ENCODE results near the gene KLF12. TPM values are rescaled to one million over a fixed set of nuclear protein-coding genes. Genes with fewer than 3 reads are reported as not detected.

Gene KLF12
- total RNA-seq (10 to 100 TPM; 88.9 to 97.6 TPM), total RNA-seq (127 to 209 reads per million in 2 donors)

DNA sequence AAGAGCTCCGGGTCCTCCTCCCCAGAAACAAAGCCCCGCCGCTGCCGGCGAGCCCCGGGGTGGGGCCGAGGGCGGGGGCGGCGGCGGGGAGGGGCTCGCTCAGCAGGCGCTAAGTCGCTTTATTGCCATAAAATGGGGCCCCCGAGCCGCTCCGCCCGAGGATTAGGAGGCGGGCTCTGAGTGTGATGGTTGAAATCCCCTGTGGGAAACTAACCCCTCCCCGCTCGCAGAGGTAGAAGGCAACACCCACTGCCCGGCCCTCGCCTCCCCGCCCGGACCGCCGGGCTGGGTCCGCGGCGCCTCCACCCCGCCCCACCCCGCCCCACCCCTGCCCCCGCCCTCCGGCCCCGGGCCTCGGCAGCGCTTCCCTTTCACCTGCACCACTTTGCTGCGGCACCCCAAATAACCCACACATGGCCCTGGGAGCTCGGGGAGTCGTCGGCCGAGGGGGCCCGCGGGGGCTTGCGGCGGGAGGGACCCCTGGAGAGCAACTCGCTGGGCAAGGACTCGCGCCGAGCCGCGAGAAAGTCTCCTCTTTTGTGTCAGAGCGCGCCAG, at the start of gene KLF12:
KLF12 (minus strand) TSS at position 184 of the 556 bp plus-strand sequence.
- Mint-ChIP-seq H3K27ac (no peak within 1 kb of the TSS), H3K36me3 (ENCODE audit: low read depth) (peaks cover 4% of the 10 kb centered on the region), H3K27me3 (no peaks in the 10 kb centered on the region), H3K4me1 (peaks cover 31% of the 10 kb centered on the region), H3K4me3 (peak within 1 kb of the TSS; percentile 91)
- peak; percentile 87 to 91 (median 88) for DNase-seq
- H3K9me3 ChIP-seq (ENCODE audit: control insufficient read depth, low read length, poor library complexity, severe bottlenecking): no peaks in the 10 kb centered on the region
- ATAC-seq: peak; percentile 76

DNA sequence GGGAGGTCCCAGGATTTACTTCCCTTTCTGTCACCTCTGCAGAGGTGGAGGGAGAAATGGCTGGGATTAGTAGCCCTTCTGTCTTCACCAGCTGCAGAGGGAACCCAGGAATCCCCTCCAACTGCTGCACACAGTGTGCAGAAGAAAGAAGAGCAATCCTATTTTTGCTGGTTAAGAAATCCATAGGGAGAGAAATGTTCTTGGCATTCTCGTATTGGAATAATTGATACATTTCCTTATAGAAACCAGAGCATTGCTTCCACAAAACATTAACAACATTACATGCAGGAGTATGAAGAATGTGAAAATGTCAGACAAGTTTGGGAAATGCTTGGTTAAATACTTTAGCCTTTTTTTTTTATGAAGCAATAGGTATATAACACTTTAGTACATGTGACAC, 48.3 kb upstream of the KLF12 start:
- Mint-ChIP-seq H3K4me1 (no peaks in the 10 kb centered on the region), H3K27me3 (no peaks in the 10 kb centered on the region), H3K27ac (no peak overlapping the region), H3K36me3 (ENCODE audit: low read depth) (no peaks in the 10 kb centered on the region), H3K4me3 (no peak overlapping the region)
- no peaks in the 10 kb centered on the region for H3K9me3 ChIP-seq (ENCODE audit: control insufficient read depth, low read length, poor library complexity, severe bottlenecking)
- ATAC-seq (no peak), DNase-seq (no peak)

DNA sequence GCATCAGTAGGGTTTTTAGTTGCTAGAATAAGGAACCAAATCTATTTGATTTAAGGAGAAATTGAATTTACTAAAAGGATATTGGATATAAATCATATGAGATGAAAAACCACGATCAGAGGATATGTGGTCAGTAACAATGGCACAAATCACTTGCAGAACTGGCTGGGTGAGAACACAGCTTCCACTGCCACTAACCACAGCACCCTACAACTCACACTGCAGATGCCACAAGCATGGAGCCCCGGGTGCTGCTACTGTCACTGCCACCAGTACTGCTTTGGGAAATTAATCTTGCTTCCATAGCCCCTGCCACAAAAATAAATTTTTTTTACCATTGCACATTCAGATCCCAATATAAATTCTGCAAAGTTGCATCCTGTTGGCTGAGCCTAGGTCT, 40.6 kb upstream of the KLF12 start:
- Mint-ChIP-seq H3K27ac (no peak overlapping the region), H3K36me3 (ENCODE audit: low read depth) (no peaks in the 10 kb centered on the region), H3K4me3 (no peak overlapping the region), H3K4me1 (no peaks in the 10 kb centered on the region), H3K27me3 (no peaks in the 10 kb centered on the region)
- no peak for DNase-seq
- H3K9me3 ChIP-seq (ENCODE audit: control insufficient read depth, low read length, poor library complexity, severe bottlenecking): no peaks in the 10 kb centered on the region
- no peak for ATAC-seq

DNA sequence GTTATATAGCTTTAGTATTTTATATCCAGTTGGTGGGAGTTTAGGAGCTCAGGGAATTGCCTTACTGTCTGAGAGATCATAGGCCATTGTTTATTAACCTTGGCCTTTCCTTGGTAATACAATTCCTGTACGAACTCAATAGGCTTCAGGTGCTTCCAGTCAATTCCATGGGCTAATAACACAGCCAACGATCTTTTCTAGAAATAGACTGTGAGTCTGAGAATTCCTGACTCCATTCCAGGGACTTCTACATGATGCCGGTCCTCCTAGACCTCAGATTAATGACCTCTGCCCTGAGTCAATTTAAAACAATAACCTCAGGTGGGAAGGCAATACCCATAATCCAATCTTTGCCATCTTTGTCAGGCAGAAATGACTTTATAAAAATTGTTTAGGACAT, 39.6 kb upstream of the KLF12 start:
- no peak for ATAC-seq
- no peak overlapping the region for H3K4me3 Mint-ChIP-seq
- H3K9me3 ChIP-seq (ENCODE audit: control insufficient read depth, low read length, poor library complexity, severe bottlenecking): no peaks in the 10 kb centered on the region
- H3K36me3 Mint-ChIP-seq (ENCODE audit: low read depth): no peaks in the 10 kb centered on the region
- no peak overlapping the region for H3K27ac Mint-ChIP-seq
- no peak for DNase-seq
- H3K27me3 Mint-ChIP-seq: no peaks in the 10 kb centered on the region
- H3K4me1 Mint-ChIP-seq: no peaks in the 10 kb centered on the region

DNA sequence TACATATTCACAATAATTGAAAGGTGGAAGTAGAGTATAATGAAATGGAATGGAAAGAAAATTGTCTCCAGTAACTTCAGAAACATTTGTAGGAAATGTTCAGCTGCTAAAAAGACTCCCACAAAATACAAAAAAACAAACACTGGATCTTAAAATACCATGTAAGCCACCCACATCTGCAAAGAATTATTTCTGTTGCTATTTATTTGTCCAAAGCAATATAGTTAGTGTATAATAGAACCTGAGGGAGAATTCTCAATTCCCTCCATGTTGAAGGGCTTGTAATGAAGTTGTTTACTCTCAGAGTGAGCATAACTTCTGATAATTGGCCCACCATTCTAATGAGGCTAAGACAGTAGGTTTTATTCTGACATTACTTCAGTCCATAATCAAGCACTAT, 37.4 kb upstream of the KLF12 start:
- ATAC-seq (no peak), DNase-seq (no peak)
- no peaks in the 10 kb centered on the region for H3K4me1 Mint-ChIP-seq
- no peak overlapping the region for H3K4me3 Mint-ChIP-seq
- H3K27me3 Mint-ChIP-seq: peaks cover 7% of the 10 kb centered on the region
- no peaks in the 10 kb centered on the region for H3K9me3 ChIP-seq (ENCODE audit: control insufficient read depth, low read length, poor library complexity, severe bottlenecking)
- no peak overlapping the region for H3K27ac Mint-ChIP-seq
- no peaks in the 10 kb centered on the region for H3K36me3 Mint-ChIP-seq (ENCODE audit: low read depth)

DNA sequence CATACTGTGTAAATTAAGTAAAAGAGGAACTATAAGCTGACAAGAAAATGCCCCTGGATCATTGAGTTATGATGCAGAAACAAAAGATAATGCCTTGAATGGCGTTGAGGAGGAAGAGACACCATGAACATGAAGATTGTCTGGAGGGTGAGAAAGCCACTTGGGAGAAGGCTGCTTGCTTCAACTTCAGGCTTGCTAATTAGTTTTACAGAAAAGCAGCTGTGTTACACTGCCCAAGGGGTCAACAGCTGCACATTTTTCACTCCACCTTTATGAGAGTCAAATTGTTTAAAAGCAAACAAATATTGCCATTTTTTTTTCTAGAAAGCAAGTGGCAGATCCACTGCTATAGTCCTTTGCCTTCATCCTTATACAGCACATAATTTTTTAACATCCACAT, 35.5 kb upstream of the KLF12 start:
- DNase-seq: no peak
- Mint-ChIP-seq H3K4me1 (no peaks in the 10 kb centered on the region), H3K27ac (no peak overlapping the region), H3K27me3 (peaks cover 7% of the 10 kb centered on the region), H3K4me3 (no peak overlapping the region), H3K36me3 (ENCODE audit: low read depth) (no peaks in the 10 kb centered on the region)
- H3K9me3 ChIP-seq (ENCODE audit: control insufficient read depth, low read length, poor library complexity, severe bottlenecking): no peaks in the 10 kb centered on the region
- ATAC-seq: no peak

DNA sequence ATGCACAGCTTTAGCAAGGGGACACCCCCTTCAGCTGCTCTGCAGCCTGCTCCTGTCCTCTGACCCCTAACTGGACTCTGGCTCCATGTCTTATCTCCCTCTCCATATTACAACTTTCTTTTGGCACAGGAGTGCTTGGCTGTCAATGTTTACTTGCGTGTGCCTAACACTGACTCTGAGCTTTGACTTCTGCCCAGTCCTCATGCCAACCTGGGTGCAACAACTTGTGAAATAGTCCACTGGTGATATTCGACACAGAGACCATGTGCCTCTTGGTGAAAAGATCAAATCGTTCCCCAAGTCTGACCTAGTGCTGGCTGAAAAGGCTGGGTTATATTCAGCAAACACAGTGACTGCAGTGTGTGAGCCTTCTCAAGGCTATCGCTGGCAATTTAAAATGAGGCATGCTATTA, 34.1 kb upstream of the KLF12 start:
- peaks cover 7% of the 10 kb centered on the region for H3K27me3 Mint-ChIP-seq
- ATAC-seq: no peak

DNA sequence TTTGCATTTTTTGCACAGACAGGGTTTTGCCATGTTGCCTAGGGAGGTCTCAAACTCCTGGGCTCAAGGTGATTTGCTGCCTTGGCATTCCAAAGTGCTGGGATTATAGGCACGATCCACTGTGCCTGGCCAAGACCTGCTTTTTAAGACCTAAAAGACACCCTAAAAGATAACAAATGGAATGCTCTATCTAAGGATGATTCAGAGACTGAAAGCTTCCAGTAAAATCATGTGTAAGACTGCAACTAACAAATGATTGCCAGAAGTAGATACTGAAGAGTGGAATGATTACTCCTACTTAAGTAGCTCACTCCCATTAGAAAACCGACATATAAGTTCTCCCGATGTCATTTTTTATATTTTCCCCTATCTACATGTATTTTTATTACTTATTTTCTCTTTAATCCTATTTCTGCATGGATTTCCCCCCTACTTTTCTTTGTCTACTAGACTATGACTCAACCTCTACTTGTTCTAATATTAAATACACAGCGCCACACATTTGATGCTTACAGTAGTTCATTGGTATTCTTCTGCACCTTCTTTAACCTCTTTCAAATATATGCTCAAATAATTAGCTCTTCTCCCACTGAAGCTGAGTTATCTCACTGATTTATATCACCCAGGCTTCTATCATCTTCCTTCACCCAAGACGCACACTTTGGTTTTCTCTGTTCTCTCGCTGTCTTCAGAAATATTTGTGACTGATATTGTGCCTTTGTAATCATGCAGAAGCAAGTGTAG, 32.2 kb upstream of the KLF12 start:
- ATAC-seq (no peak), DNase-seq (no peak)
- Mint-ChIP-seq H3K27ac (no peak overlapping the region), H3K27me3 (peaks cover 13% of the 10 kb centered on the region), H3K4me3 (no peak overlapping the region), H3K36me3 (ENCODE audit: low read depth) (no peaks in the 10 kb centered on the region), H3K4me1 (no peaks in the 10 kb centered on the region)
- H3K9me3 ChIP-seq (ENCODE audit: control insufficient read depth, low read length, poor library complexity, severe bottlenecking): no peaks in the 10 kb centered on the region

More for the DNA sequence above, 34.1 kb upstream of the KLF12 start:
- no peaks in the 10 kb centered on the region for H3K9me3 ChIP-seq (ENCODE audit: control insufficient read depth, low read length, poor library complexity, severe bottlenecking)
- Mint-ChIP-seq H3K27ac (no peak overlapping the region), H3K4me3 (no peak overlapping the region), H3K36me3 (ENCODE audit: low read depth) (no peaks in the 10 kb centered on the region), H3K4me1 (no peaks in the 10 kb centered on the region)
- DNase-seq: no peak

DNA sequence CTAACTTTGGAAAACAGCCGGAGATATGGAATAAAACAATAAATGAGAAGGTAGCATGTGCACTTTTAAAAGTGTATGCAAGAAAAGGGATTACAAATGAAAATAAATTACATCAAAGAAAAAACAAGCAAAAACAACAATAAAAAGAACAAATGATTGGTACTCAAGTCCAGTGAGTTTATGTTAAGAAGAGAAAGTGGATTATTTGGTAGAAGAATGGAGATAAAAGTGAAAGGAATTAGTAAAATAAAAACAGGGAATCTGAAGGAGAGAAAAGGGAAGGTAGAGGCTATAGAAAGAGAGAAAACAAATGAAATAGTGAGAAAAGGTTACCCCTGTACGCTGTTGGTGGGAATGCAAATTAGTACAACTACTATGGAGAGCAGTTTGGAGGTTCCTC, 28.6 kb upstream of the KLF12 start:
- no peaks in the 10 kb centered on the region for H3K36me3 Mint-ChIP-seq (ENCODE audit: low read depth)
- peaks cover 13% of the 10 kb centered on the region for H3K27me3 Mint-ChIP-seq
- H3K9me3 ChIP-seq (ENCODE audit: control insufficient read depth, low read length, poor library complexity, severe bottlenecking): no peaks in the 10 kb centered on the region
- no peak overlapping the region for H3K4me3 Mint-ChIP-seq
- ATAC-seq: no peak
- no peak for DNase-seq
- H3K4me1 Mint-ChIP-seq: peaks cover 4% of the 10 kb centered on the region
- H3K27ac Mint-ChIP-seq: no peak overlapping the region

DNA sequence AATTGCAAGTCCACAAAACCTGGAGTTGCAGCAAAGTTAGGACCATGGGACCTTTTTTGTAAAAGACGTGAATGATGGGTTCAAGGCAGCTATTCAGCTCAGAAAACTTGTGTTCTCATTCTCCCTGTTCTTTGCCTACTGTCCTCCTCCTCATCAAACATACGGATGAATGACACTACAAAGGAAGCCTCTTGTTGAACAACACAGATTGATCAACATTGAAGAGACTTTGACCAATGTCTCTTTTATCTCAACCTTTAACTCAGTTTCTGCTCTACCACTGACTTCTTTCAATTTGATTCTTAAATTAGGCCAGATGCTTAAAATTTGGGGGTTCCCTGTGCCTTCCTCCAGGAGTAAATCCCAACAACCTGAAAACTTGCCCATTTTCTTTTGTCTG, 27.9 kb upstream of the KLF12 start:
- ATAC-seq (no peak), DNase-seq (no peak)
- peaks cover 14% of the 10 kb centered on the region for H3K27me3 Mint-ChIP-seq
- H3K27ac Mint-ChIP-seq: no peak overlapping the region
- H3K9me3 ChIP-seq (ENCODE audit: control insufficient read depth, low read length, poor library complexity, severe bottlenecking): no peaks in the 10 kb centered on the region
- H3K4me1 Mint-ChIP-seq: peaks cover 5% of the 10 kb centered on the region
- H3K36me3 Mint-ChIP-seq (ENCODE audit: low read depth): no peaks in the 10 kb centered on the region
- H3K4me3 Mint-ChIP-seq: no peak overlapping the region

DNA sequence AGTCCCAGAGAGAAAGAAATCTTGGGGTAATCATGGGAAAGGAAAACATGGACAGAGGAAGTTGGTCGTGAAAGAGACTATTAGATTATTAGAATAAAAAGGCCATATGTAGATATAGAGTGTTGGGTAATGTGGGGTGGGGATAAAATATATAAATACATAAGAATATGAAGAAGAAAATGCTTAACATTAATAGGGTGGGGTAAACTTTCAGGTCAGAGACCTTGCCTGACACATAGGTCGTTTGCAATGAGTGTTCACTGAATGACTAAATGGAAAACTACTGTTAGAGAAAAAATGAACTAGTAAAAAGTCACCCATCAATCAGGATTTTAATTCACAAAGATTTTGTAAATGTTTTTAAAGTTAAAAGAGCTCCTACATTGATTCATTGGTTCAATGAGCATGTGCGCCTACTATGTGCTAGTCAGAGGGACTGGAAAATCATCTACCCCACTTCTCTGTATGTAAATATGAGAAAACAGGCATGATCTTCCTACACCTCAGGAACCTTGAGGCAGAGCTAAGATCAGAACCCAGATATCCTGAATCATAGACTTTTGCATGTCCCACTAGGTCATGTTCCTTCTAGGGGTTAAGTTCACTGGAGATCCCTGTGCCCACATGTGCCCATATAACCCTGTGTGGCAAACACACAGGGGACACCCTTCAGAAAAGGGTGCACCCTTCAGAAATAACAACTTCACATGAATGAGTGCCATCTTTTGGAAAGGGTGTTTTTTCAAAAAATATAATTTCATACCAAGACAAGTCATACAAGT, 24.6 kb upstream of the KLF12 start:
- Mint-ChIP-seq H3K36me3 (ENCODE audit: low read depth) (no peaks in the 10 kb centered on the region), H3K27ac (no peak overlapping the region), H3K4me3 (no peak overlapping the region), H3K4me1 (peaks cover 8% of the 10 kb centered on the region), H3K27me3 (peaks cover 20% of the 10 kb centered on the region)
- ATAC-seq (no peak), DNase-seq (no peak)
- no peaks in the 10 kb centered on the region for H3K9me3 ChIP-seq (ENCODE audit: control insufficient read depth, low read length, poor library complexity, severe bottlenecking)

DNA sequence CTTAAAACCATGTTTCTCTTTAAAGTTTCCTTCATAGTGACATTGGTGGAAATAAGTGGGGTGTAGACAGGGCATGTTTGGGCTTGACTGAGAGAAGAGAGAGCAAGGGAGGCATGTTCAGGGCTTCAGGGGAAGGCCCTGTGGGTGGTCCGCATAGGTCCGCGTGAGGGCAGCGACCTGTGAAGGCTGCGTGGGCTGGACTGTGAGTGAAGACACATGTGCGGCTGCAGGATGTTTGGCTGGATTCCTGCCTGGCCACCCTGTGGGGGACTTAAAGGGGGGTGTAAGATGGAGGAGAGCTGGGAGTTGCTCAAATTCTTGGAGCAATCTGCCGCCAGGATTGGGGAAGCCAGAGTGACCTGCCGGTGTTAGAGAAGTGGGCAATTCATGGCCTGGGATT, 23.8 kb upstream of the KLF12 start:
- ATAC-seq (no peak), DNase-seq (no peak)
- H3K4me1 Mint-ChIP-seq: peaks cover 8% of the 10 kb centered on the region
- no peak overlapping the region for H3K27ac Mint-ChIP-seq
- no peaks in the 10 kb centered on the region for H3K36me3 Mint-ChIP-seq (ENCODE audit: low read depth)
- no peak overlapping the region for H3K4me3 Mint-ChIP-seq
- peaks cover 20% of the 10 kb centered on the region for H3K27me3 Mint-ChIP-seq
- no peaks in the 10 kb centered on the region for H3K9me3 ChIP-seq (ENCODE audit: control insufficient read depth, low read length, poor library complexity, severe bottlenecking)

DNA sequence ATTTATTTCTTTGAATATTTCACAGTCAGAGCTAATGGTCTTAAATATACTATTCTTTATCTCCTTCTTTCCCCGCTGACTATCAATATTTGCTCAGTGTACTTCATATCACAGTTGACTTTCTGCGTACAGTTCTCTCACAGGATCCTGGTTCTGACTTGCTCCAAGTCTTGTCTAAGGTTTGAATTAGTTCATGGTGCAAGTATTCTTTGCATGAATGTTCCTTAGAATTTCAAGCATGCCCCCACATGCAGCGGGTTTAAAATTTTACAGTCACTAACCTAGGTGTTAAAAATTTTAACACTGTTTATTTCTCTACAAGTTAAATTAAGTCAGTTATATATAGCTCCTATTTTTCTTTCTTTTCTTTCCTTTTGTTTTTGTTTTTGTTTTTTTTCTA, 20.8 kb upstream of the KLF12 start:
- Mint-ChIP-seq H3K4me1 (peaks cover 8% of the 10 kb centered on the region), H3K27ac (no peak overlapping the region), H3K27me3 (peaks cover 14% of the 10 kb centered on the region), H3K36me3 (ENCODE audit: low read depth) (no peaks in the 10 kb centered on the region), H3K4me3 (no peak overlapping the region)
- no peak for ATAC-seq
- H3K9me3 ChIP-seq (ENCODE audit: control insufficient read depth, low read length, poor library complexity, severe bottlenecking): no peaks in the 10 kb centered on the region
- no peak for DNase-seq
